Renal pelvis (tissue), 4 donors: ENCODE measurements around the gene RAB4B. TPM values are rescaled to one million over a fixed set of nuclear protein-coding genes. Genes with fewer than 3 reads are reported as not detected.
"Not testable (repeated sequence)": the region's sequence is repeated elsewhere in the genome, so short reads cannot be mapped to it uniquely, and the experiment has no call there.

Experiments used
- DNase-seq: peaks from one replicate; pipeline ENCODE4 v3.0.0-alpha.2; 2013
- polyA plus RNA-seq, 3 donors: library from polyadenylated mRNA; unstranded; fragments of 120-200 nt; gene quantifications; one replicate each; pipeline ENCODE4 v1.2.1, GENCODE V29; 2013; ENCODE audit not compliant: insufficient read length in 3 of 3

RAB4B gene
- polyA plus RNA-seq, 3 donors = 9.8 to 11.1 (median 10.6) TPM

- DNase-seq = no peak
Observed at GRCh38 chr19:40744554-40745401, 33.3 kb upstream of the RAB4B start.

- no peak for DNase-seq
Observed at GRCh38 chr19:40745402-40745780, 32.7 kb upstream of the RAB4B start.

GRCh38 chr19:40747536-40747935, 30.5 kb upstream of the RAB4B start:
- DNase-seq = no peak

- DNase-seq = peak; percentile 100
Observed at GRCh38 chr19:40750058-40750873, 27.8 kb upstream of the RAB4B start, which contains the start of gene ACTMAP. Gene ACTMAP (minus strand): TSS chr19:40750477. CDS start chr19:40749803, 674 bp downstream.

GRCh38 chr19:40750874-40751537, 27.0 kb upstream of the RAB4B start, which contains the start of gene SNRPA:
Gene SNRPA (plus strand): TSS chr19:40751203. CDS start chr19:40751409, 206 bp downstream.
- peak; percentile 98 for DNase-seq

GRCh38 chr19:40752257-40752781, 25.7 kb upstream of the RAB4B start:
- DNase-seq = no peak

GRCh38 chr19:40754611-40755247, 23.3 kb upstream of the RAB4B start:
- no peak for DNase-seq

GRCh38 chr19:40755248-40755624, 22.8 kb upstream of the RAB4B start:
- no peak for DNase-seq

- no peak for DNase-seq
Observed at GRCh38 chr19:40755791-40756190, 22.3 kb upstream of the RAB4B start.

GRCh38 chr19:40756502-40757110, 21.4 kb upstream of the RAB4B start:
- no peak for DNase-seq

GRCh38 chr19:40758491-40758890, 19.6 kb upstream of the RAB4B start:
- DNase-seq = no peak

- DNase-seq = no peak
Observed at GRCh38 chr19:40759352-40759751, 18.7 kb upstream of the RAB4B start.

GRCh38 chr19:40762754-40763470, 15.1 kb upstream of the RAB4B start:
- DNase-seq = no peak

GRCh38 chr19:40763526-40763925, 14.5 kb upstream of the RAB4B start:
- no peak for DNase-seq

GRCh38 chr19:40763963-40764362, 14.1 kb upstream of the RAB4B start:
- DNase-seq = no peak

- not testable (repeated sequence) for DNase-seq
Observed at GRCh38 chr19:40766385-40766784, 11.7 kb upstream of the RAB4B start.

- DNase-seq = no peak
Observed at GRCh38 chr19:40768869-40769268, 9.2 kb upstream of the RAB4B start.

- not testable (repeated sequence) for DNase-seq
Observed at GRCh38 chr19:40771101-40771862, 6.8 kb upstream of the RAB4B start.

GRCh38 chr19:40774916-40775631, 3.0 kb upstream of the RAB4B start, which contains the start of gene MIA:
Gene MIA (plus strand): TSS chr19:40775521. CDS start chr19:40775543, 22 bp downstream.
- no peak for DNase-seq
